Natural killer cell treated with Interleukin-12 subunit alpha and Interleukin-12 subunit beta and Interleukin-15 and Interleukin-18, amount 100 ng/mL, for 72 hours (primary cell): Measurements from ENCODE around the gene DHX58. TPM values are rescaled to one million over a fixed set of nuclear protein-coding genes. Genes with fewer than 3 reads are reported as not detected.
"Not testable (repeated sequence)": the region's sequence is repeated elsewhere in the genome, so short reads cannot be mapped to it uniquely, and the experiment has no call there.

Experiments used
- ATAC-seq, 2 donors: fragments of 150-1000 bp; cut with Tn5 transposase in 1 of 2; sonication (Bioruptor Pico), chemical (Tn5 transposase) in 1 of 2; 2 replicates each; pipeline ENCODE4 v1.10.0; 2021
- DNase-seq: peaks from one replicate; pipeline ENCODE4 v3.0.0; 2022; ENCODE audit warnings: low spot score
- H3K27ac Mint-ChIP-seq, 2 donors: 1 replicate in 1 of 2; 2 replicates in 1 of 2; pipeline ENCODE4 v1.8.0; 2022; ENCODE audit warnings: mixed read lengths in 2 of 2, mild to moderate bottlenecking in 1 of 2, moderate library complexity in 1 of 2
- H3K27me3 Mint-ChIP-seq, 2 donors: 1 replicate in 1 of 2; 2 replicates in 1 of 2; pipeline ENCODE4 v1.8.0; 2022; ENCODE audit warnings: mixed read lengths in 2 of 2
- H3K36me3 Mint-ChIP-seq: one replicate; pipeline ENCODE4 v1.8.0; 2022; ENCODE audit warnings: mixed read lengths
- H3K4me1 Mint-ChIP-seq, 2 donors: 1 replicate in 1 of 2; 2 replicates in 1 of 2; pipeline ENCODE4 v1.8.0; 2022; ENCODE audit warnings: low read depth in 2 of 2, mixed read lengths in 2 of 2, mild to moderate bottlenecking in 1 of 2
- H3K4me3 Mint-ChIP-seq: one replicate; pipeline ENCODE4 v1.8.0; 2022; ENCODE audit warnings: mixed read lengths
- H3K9me3 Mint-ChIP-seq: 2 replicates; pipeline ENCODE4 v1.8.0; 2022; ENCODE audit warnings: mixed read lengths
- total RNA-seq, 2 donors: library from RNA; stranded (reverse); gene quantifications; one replicate each; pipeline ENCODE4 v1.2.3, GENCODE V29; 2022

Gene DHX58
- total RNA-seq, result 1 to 10 TPM; 7.0 to 7.6 TPM

DNA sequence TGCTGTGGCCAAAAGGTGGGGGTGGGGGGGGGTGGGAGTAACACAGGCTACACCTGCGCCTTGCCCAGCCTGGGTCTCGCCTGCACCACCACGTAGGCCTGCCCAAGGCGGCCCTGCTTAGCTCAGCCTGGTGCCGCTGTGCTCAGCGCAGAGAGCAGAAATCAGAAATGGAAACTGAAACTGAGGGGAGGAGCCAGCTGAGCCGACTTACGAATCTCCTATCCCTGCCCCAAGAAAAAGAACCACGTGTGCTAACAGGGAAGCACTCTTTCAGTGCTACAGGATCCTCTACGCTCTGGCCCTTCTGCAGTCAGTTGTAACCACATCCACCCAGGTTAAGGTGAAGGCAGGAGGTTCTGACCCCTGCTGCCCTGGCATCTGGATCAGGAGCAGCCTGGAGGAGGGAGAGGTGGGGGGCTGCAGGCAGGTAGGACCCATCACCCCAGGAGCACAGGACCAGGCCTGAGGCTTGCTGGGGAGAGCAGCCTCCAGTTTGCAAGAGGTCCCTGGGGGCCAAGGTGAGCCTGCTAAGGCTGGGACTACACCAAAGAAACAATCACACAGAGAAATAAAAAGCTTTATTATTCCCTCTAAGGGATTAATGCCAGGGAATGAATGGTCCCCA lies at the start of gene DHX58:
Gene DHX58, minus strand, starts transcription at position 163 of the 625 bp plus-strand sequence. CDS start 822 bp downstream, outside the sequence.
- no peaks in the 10 kb centered on the region for H3K36me3 Mint-ChIP-seq
- peak; percentile 89 for DNase-seq
- H3K4me1 Mint-ChIP-seq, result peaks cover 31% of the 10 kb centered on the region in 2 donors
- ATAC-seq, result peak; percentile 86 to 87
- H3K27me3 Mint-ChIP-seq, result no peaks in the 10 kb centered on the region
- H3K4me3 Mint-ChIP-seq, result peak within 1 kb of the TSS; percentile 82
- H3K9me3 Mint-ChIP-seq, result no peaks in the 10 kb centered on the region
- peak within 1 kb of the TSS; percentile 94 to 96 for H3K27ac Mint-ChIP-seq

DNA sequence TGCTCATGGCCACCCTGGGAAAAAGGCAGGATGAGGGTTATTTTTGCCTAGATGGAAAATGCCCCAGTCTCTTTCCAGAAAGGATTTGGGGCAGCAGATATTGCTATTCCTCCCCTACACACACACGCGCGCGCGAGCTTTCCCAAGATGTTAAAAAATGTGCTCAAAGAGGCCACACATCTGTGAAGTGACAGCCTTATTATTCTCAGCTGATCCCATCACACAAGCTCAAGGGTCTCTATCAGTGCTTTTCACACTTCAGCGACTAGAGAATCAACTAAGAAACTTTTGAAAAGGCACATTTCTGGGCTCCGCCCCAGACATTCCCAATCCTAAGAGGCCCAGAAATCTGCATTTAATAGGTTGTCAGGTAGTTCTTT lies 48.0 kb upstream of the DHX58 start:
- Mint-ChIP-seq H3K27ac (no peak overlapping the region), H3K9me3 (no peaks in the 10 kb centered on the region), H3K36me3 (no peaks in the 10 kb centered on the region), H3K4me3 (no peak overlapping the region), H3K4me1 (peaks cover 0 to 8% of the 10 kb centered on the region in 2 donors), H3K27me3 (no peaks in the 10 kb centered on the region)
- DNase-seq (no peak), ATAC-seq (no peak)

DNA sequence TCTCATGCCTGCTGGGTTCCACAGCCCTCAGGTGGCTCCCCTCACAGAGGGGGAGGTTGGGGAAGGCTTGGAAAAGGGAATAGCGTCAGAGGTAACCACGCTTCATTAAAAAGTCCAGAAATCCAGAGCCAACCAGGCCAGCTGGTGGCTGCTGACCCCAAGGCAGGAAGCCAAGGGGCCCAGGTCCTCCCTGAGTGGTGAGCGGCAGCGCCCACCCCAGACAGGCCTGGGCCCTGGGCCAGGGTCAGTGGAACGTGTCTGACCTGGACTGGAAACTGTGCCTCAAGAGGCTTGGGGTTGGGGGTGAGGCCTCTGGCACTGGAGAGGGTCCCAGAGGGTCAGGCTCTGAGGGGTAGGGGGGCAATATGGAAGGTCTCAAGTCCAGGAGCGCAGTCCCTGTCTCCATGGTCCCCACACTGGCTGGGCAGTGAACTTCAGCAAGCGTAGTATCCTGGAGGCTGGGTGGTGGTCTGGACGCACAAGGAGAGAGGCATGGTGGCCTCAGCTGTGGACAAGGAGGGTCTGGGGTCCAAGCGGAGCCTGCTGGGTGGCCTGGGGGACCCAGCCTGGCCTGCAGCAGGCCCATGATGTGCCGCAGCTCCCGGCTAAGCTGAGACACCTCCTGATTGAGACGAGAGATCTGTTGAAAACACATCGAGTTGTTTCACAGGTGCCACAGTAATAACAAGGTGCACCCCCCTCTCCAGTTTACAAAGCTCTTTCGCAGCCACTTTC lies 47.4 kb upstream of the DHX58 start:
- Mint-ChIP-seq H3K27ac (no peak overlapping the region), H3K4me1 (peaks cover 0 to 8% of the 10 kb centered on the region in 2 donors), H3K27me3 (no peaks in the 10 kb centered on the region), H3K4me3 (no peak overlapping the region), H3K36me3 (no peaks in the 10 kb centered on the region), H3K9me3 (no peaks in the 10 kb centered on the region)
- DNase-seq (no peak), ATAC-seq (no peak)

DNA sequence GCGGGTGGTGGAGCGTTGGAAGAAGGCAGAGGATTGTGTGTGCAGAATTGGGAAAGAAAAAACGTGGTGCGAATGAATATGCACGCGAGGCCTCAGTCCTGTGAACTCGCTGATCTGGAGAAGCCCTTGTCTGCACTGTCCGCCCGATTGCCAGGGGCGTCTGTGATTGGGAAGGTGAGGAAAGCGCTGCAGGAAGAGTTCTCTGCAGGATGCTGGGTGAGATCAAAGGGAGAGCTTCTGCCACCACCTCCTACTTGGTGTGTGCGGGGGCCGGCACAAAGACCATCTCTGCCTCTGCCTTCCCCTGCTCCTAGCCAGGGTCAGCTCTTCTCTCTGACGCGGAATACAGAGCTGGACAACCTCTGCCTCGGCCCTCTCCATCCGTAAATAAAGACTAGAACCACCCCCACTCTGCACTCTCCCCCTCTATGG lies 43.1 kb upstream of the DHX58 start:
- ATAC-seq, result no peak
- Mint-ChIP-seq H3K27ac (peak overlapping the region; percentile 62 to 82), H3K9me3 (no peaks in the 10 kb centered on the region), H3K4me3 (peak overlapping the region; percentile 94), H3K36me3 (peaks cover 6% of the 10 kb centered on the region), H3K27me3 (no peaks in the 10 kb centered on the region), H3K4me1 (peaks cover 24% of the 10 kb centered on the region in 2 donors)
- DNase-seq, result no peak

DNA sequence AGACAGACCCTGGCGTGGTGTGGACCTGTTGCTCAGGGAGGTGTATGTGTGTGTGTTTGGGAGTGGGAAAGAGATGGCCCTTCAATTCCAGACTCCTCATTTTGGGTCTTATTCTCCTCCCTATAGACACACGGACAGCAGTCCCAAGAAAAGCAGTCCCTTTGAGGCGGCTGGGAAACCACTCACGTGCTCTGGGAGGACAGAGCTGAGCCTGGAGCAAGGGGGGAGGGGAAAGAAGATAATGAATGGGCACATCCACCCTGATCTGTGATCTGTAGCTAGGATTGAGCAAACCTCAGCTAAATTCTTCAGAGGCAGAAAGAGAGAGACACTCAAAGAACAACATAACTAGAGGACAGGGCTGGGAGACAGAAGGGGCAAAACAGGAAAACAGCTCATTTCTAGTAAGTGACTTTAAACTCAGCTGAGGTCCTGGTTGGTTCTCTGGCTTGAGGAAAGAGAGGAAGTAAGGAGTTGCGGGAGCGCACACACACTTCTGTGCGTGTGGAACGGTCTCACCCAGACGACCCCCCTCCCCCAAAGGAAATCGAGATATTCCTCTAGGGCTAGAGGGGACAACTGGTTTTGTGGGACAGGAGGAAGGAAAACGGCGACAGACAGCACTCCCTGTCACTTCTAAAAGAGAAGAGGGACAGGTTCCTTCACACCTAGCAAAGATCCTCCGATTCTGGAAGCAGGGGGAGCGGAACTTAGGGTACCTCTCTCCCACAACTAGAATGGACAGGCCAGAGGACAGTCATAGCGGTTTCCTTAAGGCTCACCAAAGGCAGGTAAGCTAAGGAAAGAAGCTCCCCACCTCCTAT lies 41.6 kb upstream of the DHX58 start:
- Mint-ChIP-seq H3K27ac (peak overlapping the region; percentile 82 to 94), H3K36me3 (peaks cover 6% of the 10 kb centered on the region), H3K9me3 (no peaks in the 10 kb centered on the region), H3K27me3 (no peaks in the 10 kb centered on the region), H3K4me1 (peaks cover 24% of the 10 kb centered on the region in 2 donors), H3K4me3 (peak overlapping the region; percentile 94)
- no peak for ATAC-seq
- no peak for DNase-seq

DNA sequence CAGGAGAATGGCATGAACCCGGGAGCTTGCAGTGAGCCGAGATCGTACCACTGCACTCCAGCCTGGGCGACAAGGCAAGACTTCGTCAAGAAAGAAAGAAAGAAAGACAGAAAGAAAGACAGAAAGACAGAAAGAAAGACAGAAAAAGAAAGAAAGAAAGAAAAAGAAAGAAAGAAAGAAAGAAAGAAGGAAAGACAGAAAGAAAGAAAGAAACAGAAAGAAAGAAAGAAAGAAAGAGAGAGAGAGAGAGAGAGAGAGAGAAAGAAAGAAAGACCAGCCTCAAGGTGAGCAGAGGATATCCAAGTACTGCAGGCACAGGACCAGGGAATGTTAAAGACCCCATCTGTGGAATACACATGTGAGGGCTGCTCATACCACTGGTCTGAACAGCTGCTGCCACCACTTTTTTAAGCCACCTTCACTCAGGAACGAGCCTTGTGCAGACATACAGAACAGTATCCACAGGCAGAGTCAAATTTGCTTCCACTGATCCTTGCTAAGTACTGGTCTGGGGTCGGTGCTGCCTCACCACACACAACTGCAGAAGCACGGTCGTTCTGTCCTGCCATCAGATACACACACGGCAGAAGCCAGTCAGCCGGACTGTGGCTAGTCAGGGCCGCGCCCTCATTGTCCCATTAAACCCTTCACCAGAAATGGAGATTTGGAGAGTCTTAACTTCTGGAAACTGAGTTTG lies 34.5 kb upstream of the DHX58 start:
- ATAC-seq (no peak), DNase-seq (no peak)
- Mint-ChIP-seq H3K4me1 (peaks cover 30 to 39% of the 10 kb centered on the region in 2 donors), H3K4me3 (no peak overlapping the region), H3K9me3 (no peaks in the 10 kb centered on the region), H3K27ac (peak overlapping the region in 1 of 2 donors; percentile 15), H3K27me3 (no peaks in the 10 kb centered on the region), H3K36me3 (peaks cover 11% of the 10 kb centered on the region)

DNA sequence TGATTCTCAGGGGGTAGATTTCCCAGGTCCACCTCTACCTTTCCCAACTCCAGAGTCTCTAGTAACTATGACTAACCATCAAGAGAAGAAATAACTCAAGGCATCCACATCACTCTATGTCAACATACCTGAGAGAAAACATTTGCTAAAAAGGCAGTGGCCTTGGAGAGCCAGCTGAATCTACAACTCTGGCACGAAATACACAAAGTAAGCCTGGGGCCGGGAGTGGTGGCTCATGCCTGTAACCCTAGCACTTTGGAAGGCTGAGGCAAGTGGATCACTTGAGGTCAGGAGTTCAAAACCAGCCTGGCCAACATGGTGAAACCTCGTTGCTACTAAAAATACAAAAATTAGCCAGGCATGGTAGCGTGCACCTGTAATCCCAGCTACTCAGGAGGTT lies 30.6 kb upstream of the DHX58 start:
- H3K9me3 Mint-ChIP-seq, DNase-seq, H3K27ac Mint-ChIP-seq, H3K4me3 Mint-ChIP-seq, H3K27me3 Mint-ChIP-seq, ATAC-seq: not testable (repeated sequence)
- H3K4me1 Mint-ChIP-seq, result peaks cover 24 to 31% of the 10 kb centered on the region in 2 donors
- H3K36me3 Mint-ChIP-seq, result peaks cover 11% of the 10 kb centered on the region

DNA sequence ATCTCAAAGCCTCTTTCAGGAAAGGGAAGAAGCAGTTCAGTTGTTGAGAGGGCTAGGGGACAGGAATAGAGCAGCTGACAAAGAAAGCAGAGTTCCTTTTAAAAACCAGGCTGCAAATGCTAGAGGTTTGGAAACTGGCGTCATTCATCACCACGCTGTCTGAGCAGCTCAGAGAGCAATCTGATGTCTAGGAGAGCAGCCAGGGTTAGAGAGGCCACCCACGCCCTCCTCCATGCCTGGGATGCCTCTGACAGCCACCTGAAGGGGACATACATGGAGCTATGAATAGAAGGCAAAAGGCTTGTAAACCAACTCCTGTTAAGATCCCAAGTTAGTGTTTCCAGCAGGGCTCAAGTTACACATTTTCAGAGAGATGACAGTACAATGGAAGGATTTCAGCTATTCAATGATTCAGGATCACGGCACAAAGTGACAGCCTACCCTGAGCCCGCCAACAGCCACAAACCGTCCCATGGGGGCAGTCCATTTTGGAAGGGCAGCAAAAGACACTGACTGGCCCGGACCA lies 29.9 kb upstream of the DHX58 start:
- no peak overlapping the region for H3K27ac Mint-ChIP-seq
- ATAC-seq, result no peak
- no peaks in the 10 kb centered on the region for H3K27me3 Mint-ChIP-seq
- no peak for DNase-seq
- H3K4me3 Mint-ChIP-seq, result no peak overlapping the region
- H3K9me3 Mint-ChIP-seq, result no peaks in the 10 kb centered on the region
- peaks cover 9% of the 10 kb centered on the region for H3K36me3 Mint-ChIP-seq
- peaks cover 21 to 33% of the 10 kb centered on the region in 2 donors for H3K4me1 Mint-ChIP-seq

DNA sequence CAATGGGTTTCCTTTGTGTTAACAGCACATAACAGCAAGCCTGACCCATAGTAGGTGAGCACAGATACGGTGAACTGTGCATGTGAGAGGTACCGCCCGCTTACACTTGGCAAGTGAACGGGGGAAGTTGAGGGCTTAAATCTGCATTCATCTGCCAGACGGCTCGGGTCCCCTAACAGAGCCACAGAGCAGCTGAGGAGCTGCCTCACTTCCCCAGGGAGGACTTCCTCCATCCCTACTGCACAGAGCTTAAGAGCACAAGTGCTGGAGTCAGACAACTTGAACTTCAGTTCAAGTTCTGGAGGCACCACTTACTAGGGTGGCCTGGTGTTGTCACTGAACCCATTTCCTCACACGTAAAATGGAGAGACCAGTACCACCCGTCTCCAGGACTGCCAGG lies 28.9 kb upstream of the DHX58 start:
- DNase-seq, result no peak
- Mint-ChIP-seq H3K4me1 (peaks cover 11 to 31% of the 10 kb centered on the region in 2 donors), H3K27ac (no peak overlapping the region)

DNA sequence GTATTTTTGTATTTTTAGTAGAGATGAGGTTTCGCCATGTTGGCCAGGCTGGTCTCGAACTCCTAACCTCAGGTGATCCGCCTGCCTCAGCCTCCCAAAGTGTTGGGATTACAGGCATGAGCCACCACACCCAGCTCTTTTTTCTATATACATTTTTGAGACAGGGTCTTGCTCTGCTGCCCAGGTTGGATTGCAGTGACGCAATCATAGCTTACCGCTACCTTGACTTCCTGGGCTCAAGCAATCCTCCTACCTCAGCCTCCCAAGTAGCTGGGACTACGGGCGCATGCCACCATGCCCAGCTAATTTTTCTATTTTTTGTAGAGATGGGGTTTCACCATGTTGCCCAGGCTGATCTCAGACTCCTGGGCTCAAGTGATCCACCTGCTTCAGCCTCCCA lies 28.2 kb upstream of the DHX58 start:
- H3K4me3 Mint-ChIP-seq, result not testable (repeated sequence)
- H3K4me1 Mint-ChIP-seq, result peaks cover 16 to 35% of the 10 kb centered on the region in 2 donors

More for the DNA sequence above, 28.9 kb upstream of the DHX58 start:
- Mint-ChIP-seq H3K4me3 (no peak overlapping the region), H3K27me3 (no peaks in the 10 kb centered on the region), H3K36me3 (no peaks in the 10 kb centered on the region), H3K9me3 (no peaks in the 10 kb centered on the region)
- ATAC-seq, result no peak

DNA sequence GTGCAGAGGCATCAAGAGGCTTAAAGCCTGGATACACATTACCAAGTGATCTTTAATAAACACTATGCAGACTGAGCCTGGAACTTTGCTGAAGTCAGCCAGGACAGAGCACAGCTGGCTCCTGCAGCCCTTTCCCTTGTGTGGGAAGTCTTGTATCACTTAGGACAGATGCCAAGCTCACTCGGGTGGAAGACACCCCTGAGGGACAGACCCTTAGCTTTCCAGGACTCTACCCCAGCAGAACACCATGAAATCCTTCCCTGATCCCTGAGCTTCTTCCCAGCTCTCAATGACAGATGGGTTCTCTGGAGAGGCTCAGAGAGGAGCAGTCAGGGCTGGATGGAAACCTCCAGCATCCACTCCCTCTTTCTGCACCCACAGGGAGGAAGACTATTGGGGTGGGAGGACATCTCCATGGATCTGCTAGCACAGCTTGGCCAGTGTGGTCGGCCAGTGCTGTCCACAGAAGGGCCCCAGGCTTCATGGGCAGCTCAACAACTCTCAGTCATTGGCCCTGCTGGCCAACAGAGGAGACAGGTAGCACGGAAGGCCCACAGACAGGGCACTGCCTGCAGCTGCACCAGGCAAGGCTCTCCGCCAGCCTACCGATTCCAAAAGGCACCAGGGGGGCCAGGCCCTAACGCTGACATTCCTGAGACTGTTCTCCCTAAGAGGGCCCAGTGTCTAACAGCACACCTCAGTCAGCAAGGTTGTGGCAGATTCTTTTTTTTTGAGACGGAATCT lies 26.4 kb upstream of the DHX58 start:
- peaks cover 22 to 36% of the 10 kb centered on the region in 2 donors for H3K4me1 Mint-ChIP-seq
- H3K36me3 Mint-ChIP-seq, result peaks cover 4% of the 10 kb centered on the region
- H3K4me3 Mint-ChIP-seq, result no peak overlapping the region
- peak overlapping the region in 1 of 2 donors; percentile 35 for H3K27ac Mint-ChIP-seq
- no peak for DNase-seq
- H3K9me3 Mint-ChIP-seq, result no peaks in the 10 kb centered on the region
- H3K27me3 Mint-ChIP-seq, result no peaks in the 10 kb centered on the region
- peak; percentile 17 to 20 for ATAC-seq

More for the DNA sequence above, 28.2 kb upstream of the DHX58 start:
- H3K36me3 Mint-ChIP-seq, H3K27ac Mint-ChIP-seq, H3K27me3 Mint-ChIP-seq, ATAC-seq, DNase-seq, H3K9me3 Mint-ChIP-seq: not testable (repeated sequence)

DNA sequence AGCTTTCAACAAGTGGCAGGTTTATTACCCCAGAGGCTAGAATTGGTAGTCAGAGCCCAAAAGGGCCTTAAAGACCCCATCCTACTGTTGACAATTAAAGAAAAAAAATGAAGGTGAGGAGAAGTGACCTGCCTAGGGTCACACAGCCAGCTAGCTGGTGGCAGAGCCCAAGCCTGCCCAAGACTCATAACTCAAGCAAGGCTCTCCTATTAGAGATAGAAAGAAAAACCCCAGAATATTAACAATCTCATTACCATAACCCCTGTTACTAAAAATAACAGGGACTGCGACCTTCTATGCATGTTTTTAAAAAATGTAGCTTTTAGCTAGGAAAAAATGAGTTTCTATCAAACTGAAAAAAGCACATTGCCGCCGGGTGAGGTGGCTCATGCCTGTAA lies 24.1 kb upstream of the DHX58 start:
- no peaks in the 10 kb centered on the region for H3K27me3 Mint-ChIP-seq
- H3K27ac Mint-ChIP-seq, result no peak overlapping the region
- no peak overlapping the region for H3K4me3 Mint-ChIP-seq
- no peak for ATAC-seq
- peaks cover 26 to 43% of the 10 kb centered on the region in 2 donors for H3K4me1 Mint-ChIP-seq
- DNase-seq, result no peak
- H3K9me3 Mint-ChIP-seq, result no peaks in the 10 kb centered on the region
- peaks cover 4% of the 10 kb centered on the region for H3K36me3 Mint-ChIP-seq
